ENCODE data around the gene SLC49A4.

DNA sequence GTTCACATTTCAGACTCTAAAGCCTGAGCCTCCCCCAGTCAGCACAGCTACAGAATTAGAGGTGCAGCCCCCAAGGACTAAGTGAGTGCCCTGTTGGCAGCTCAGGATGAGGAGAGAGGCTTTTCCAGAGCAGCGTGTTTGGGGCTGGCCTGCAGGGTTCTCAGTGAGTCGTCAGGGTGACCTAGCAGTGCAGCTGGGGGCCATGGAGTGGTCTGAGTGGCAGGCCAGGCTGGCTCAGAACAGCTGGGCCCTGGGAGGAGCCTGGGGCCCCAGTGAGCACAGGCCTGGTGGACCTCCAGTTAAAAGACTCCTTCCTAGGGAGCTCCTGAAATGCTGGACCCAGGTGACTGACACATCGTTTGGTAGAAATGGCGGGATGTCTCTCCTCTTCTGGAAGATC is 108.3 kb downstream of the SLC49A4 start:
- TF ChIP-seq ATF3 (IDR thresholded peaks at IDR 0.05; ENCODE audit: insufficient read depth, low read depth, low read length) (no peak), POLR2AphosphoS5 (IDR thresholded peaks at IDR 0.05; ENCODE audit: low read depth, low read length) (no peak), POLR2A (IDR thresholded peaks at IDR 0.05; ENCODE audit: control extremely low read depth in 1 of 2, low read depth in 2 of 2, low read length in 2 of 2) (no peak), SP2 (IDR thresholded peaks at IDR 0.05; ENCODE audit: low read length) (no peak), HDAC2 (IDR thresholded peaks at IDR 0.05; ENCODE audit: borderline replicate concordance in 1 of 2, low read depth in 2 of 2, low read length in 2 of 2) (no peak), HDAC6 (IDR thresholded peaks at IDR 0.05; ENCODE audit: low read depth, low read length) (no peak), CTCF (IDR thresholded peaks at IDR 0.05; ENCODE audit: control extremely low read depth in 1 of 3, insufficient read depth in 1 of 3, low read depth in 1 of 3, low read length in 3 of 3) (peak in 2 of 3 experiments; percentile 2 to 10; a peak in 2 of 4 replicates), EZH2 (IDR thresholded peaks at IDR 0.05; ENCODE audit: low read depth, low read length, severe bottlenecking) (no peak)

All from H1 (cell line).